Hypothalamus (tissue), 51 donors: ENCODE measurements around the gene CASP7.

ENCODE experiments used
- DNase-seq, 51 donors: peaks; one replicate each; lab custom pipeline; 2025; lab: John Stamatoyannopoulos, UW

Gene CASP7

GRCh38 chr10:113665806-113666354 lies 13.8 kb upstream of the CASP7 start:
- DNase-seq = no peak

GRCh38 chr10:113666682-113667252 lies 12.9 kb upstream of the CASP7 start:
- no peak for DNase-seq

- DNase-seq = peak in 34 of 51 donors; percentile 4 to 68 (median 32)
Observed at GRCh38 chr10:113680190-113681111, 739 bp downstream of the CASP7 start.

- no peak for DNase-seq
Observed at GRCh38 chr10:113681533-113682470, 2.1 kb downstream of the CASP7 start.

GRCh38 chr10:113683300-113683699 lies 3.6 kb downstream of the CASP7 start:
- DNase-seq = no peak

GRCh38 chr10:113686028-113686427 lies 6.3 kb downstream of the CASP7 start:
- DNase-seq = no peak

- no peak for DNase-seq
Observed at GRCh38 chr10:113687037-113687436, 7.3 kb downstream of the CASP7 start.

- DNase-seq = no peak
Observed at GRCh38 chr10:113689057-113689456, 9.3 kb downstream of the CASP7 start.

- DNase-seq = no peak
Observed at GRCh38 chr10:113689574-113689973, 9.9 kb downstream of the CASP7 start.

GRCh38 chr10:113690749-113691148 lies 11.0 kb downstream of the CASP7 start:
- DNase-seq = no peak

- DNase-seq = no peak
Observed at GRCh38 chr10:113691381-113691780, 11.7 kb downstream of the CASP7 start.

- DNase-seq = no peak
Observed at GRCh38 chr10:113692271-113692670, 12.6 kb downstream of the CASP7 start.

GRCh38 chr10:113693348-113693747 lies 13.6 kb downstream of the CASP7 start:
- no peak for DNase-seq

GRCh38 chr10:113695691-113696090 lies 16.0 kb downstream of the CASP7 start:
- no peak for DNase-seq

GRCh38 chr10:113697595-113697994 lies 17.9 kb downstream of the CASP7 start:
- DNase-seq = no peak

- DNase-seq = peak in 14 of 51 donors; percentile 5 to 58 (median 26)
Observed at GRCh38 chr10:113704637-113705343, 25.1 kb downstream of the CASP7 start.

GRCh38 chr10:113705344-113705652 lies 25.6 kb downstream of the CASP7 start:
- DNase-seq = no peak

- no peak for DNase-seq
Observed at GRCh38 chr10:113706623-113707022, 26.9 kb downstream of the CASP7 start.

- DNase-seq = no peak
Observed at GRCh38 chr10:113708640-113709039, 28.9 kb downstream of the CASP7 start.

GRCh38 chr10:113709221-113709838 lies 29.6 kb downstream of the CASP7 start:
- peak in 7 of 51 donors; percentile 7 to 39 (median 21) for DNase-seq
